Measurements from ENCODE around the gene GEMIN2.

- TF ChIP-seq CTCF (IDR thresholded peaks at IDR 0.05; ENCODE audit: borderline replicate concordance, extremely low read depth, low read length, poor library complexity, severe bottlenecking), result no peak
- no peak for TF ChIP-seq EZH2 (IDR thresholded peaks at IDR 0.05; ENCODE audit: borderline replicate concordance, low read depth, low read length, severe bottlenecking)
Measured at GRCh38 chr14:39069923-39070322, 44.2 kb upstream of the GEMIN2 start.

Measured in DND-41 (cell line).